ENCODE results near the gene PDLIM4. TPM values are rescaled to one million over a fixed set of nuclear protein-coding genes. Genes with fewer than 3 reads are reported as not detected.

PDLIM4 gene
- total and polyA plus RNA-seq, 2 donors from 2014 or later: 31.6 to 47.0 TPM

DNA sequence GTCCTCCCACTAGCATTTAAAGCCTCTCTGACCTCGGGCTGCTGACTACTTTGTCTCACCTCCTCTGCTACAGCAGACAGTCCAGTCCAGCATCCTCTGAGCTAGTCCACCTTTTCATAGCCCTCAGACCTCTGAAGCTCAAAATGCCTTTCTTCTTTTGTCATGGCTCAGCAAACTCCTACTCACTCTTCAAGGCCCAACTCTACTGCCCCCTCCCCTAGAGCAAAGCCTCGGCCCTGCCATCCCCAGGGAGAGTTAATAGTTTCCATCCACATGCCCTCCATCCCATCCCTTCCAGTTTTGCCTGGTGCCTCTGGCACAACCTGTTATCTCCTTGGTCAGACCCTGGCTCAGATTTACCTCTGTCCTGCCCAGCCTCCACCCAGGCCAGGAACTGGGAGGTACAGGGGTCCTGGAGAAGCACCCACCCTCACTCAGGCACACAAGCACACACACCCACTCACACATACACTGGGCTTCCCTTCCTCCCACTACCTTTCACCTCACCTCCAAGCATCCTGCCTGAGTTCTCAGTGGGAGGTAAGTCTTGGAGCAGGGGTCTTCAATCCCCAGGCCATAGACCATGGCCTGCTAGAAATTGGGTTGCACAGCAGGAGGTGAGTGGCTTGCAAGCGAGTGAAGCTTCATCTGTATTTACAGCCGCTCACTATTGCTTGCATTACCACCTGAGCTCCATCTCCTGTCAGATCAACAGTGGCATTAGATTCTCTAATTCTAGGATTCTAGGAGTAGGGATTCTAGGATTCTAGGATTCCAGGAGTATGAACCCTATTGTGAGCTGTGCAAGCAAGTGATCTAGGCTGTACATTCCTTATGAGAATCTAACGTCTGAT is 18.1 kb downstream of the PDLIM4 start:
- FAIRE-seq (no peak), DNase-seq (peak in 1 of 5 donors; percentile 31)
- no peaks in the 10 kb centered on the region for H3K9me3 ChIP-seq (ENCODE audit: control insufficient read depth in 2 of 3, insufficient read depth in 1 of 3, low read length in 3 of 3)
- peak overlapping the region in 2 of 3 donors; percentile 74 to 77 for H3K4me3 ChIP-seq (ENCODE audit: low read length in 3 of 3)
- H3K27ac ChIP-seq (ENCODE audit: low read depth in 2 of 2, low read length in 2 of 2): peak overlapping the region in 1 of 2 donors; percentile 30
- no peaks in the 10 kb centered on the region for H3K27me3 ChIP-seq (ENCODE audit: control insufficient read depth, insufficient read depth, low read length)
- intact Hi-C loops (cut with DNase I): no loop called here
- H3K4me1 ChIP-seq (ENCODE audit: control insufficient read depth in 2 of 3, insufficient read depth in 2 of 3, low read depth in 1 of 3, low read length in 3 of 3): peaks cover 0 to 24% (median 18%) of the 10 kb centered on the region in 3 donors
- TF ChIP-seq, protein P1, sequence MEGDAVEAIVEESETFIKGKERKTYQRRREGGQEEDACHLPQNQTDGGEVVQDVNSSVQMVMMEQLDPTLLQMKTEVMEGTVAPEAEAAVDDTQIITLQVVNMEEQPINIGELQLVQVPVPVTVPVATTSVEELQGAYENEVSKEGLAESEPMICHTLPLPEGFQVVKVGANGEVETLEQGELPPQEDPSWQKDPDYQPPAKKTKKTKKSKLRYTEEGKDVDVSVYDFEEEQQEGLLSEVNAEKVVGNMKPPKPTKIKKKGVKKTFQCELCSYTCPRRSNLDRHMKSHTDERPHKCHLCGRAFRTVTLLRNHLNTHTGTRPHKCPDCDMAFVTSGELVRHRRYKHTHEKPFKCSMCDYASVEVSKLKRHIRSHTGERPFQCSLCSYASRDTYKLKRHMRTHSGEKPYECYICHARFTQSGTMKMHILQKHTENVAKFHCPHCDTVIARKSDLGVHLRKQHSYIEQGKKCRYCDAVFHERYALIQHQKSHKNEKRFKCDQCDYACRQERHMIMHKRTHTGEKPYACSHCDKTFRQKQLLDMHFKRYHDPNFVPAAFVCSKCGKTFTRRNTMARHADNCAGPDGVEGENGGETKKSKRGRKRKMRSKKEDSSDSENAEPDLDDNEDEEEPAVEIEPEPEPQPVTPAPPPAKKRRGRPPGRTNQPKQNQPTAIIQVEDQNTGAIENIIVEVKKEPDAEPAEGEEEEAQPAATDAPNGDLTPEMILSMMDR (IDR thresholded peaks at IDR 0.05; ENCODE audit: borderline replicate concordance, extremely low read depth, insufficient read depth): no peak
- peaks cover 0 to 2% (median 0%) of the 10 kb centered on the region in 3 donors for H3K36me3 ChIP-seq (ENCODE audit: control insufficient read depth in 2 of 3, insufficient read depth in 3 of 3, low read length in 3 of 3)
- H3K9ac ChIP-seq (ENCODE audit: low read length in 3 of 3): peak overlapping the region in 1 of 3 donors; percentile 24

GRCh38 chr5:132277256-132277655 is 19.8 kb downstream of the PDLIM4 start:
- DNase-seq (peak in 2 of 5 donors; percentile 6 to 9), FAIRE-seq (no peak)
- Histone ChIP-seq H3K9me3 (ENCODE audit: control insufficient read depth in 2 of 3, insufficient read depth in 1 of 3, low read length in 3 of 3) (no peaks in the 10 kb centered on the region), H3K36me3 (ENCODE audit: control insufficient read depth in 2 of 3, insufficient read depth in 3 of 3, low read length in 3 of 3) (peaks cover 0 to under 1% (median 0%) of the 10 kb centered on the region in 3 donors), H3K27me3 (ENCODE audit: control insufficient read depth, insufficient read depth, low read length) (no peaks in the 10 kb centered on the region), H3K9ac (ENCODE audit: low read length in 3 of 3) (peak overlapping the region in 2 of 3 donors; percentile 3 to 63), H3K4me1 (ENCODE audit: control insufficient read depth in 2 of 3, insufficient read depth in 2 of 3, low read depth in 1 of 3, low read length in 3 of 3) (peaks cover 0 to 24% (median 13%) of the 10 kb centered on the region in 3 donors), H3K27ac (ENCODE audit: low read depth in 2 of 2, low read length in 2 of 2) (peak overlapping the region; percentile 48 to 74), H3K4me3 (ENCODE audit: low read length in 3 of 3) (peak overlapping the region; percentile 35 to 77 (median 74))
- TF ChIP-seq, protein P1 (IDR thresholded peaks at IDR 0.05; ENCODE audit: borderline replicate concordance, extremely low read depth, insufficient read depth): no peak
- intact Hi-C loops (cut with DNase I): no loop called here

DNA sequence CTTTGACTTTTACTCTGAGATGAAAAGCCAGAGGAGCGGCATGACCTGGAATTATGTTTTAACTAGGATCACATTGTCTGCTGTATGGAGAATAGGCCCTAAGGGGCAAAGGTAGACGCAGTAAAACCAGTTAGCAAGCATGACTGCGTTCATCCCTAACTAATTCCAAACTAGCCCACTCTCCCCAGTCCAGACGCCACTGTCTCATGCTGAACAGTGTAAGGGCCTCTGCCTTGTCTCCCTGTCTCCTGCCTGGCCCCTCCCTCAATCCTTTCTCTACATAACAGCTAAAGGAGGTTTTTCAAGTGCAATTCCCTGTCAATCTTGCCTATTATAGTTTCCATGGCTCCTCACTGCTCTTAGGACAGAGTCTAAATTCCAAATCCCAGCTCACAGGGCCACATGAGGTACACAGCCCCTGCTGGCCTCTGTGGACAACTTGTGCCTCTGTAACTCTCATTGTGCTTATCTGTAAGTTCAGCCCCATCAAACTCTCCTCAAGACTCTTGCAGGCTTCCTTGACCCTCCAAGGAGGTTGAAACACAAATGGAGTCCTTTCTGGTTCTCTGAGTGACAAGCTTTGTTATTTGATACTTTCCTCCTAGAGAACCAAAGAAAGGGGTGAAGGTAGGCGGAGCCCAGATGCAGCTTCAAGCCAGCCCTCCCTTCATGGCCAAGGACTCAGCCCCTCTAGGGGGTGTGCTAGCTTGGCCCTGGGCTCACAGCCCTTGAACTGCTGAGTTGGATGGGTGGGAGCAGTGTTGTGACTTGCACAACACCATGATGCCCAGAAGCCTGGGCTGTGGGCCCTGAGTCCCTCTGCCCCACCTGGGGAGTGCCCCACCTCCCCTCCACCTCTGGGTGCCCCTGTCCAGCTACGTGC is 20.7 kb downstream of the PDLIM4 start:
- DNase-seq (peak; percentile 48 to 70 (median 63)), FAIRE-seq (no peak)
- H3K4me1 ChIP-seq (ENCODE audit: control insufficient read depth in 2 of 3, insufficient read depth in 2 of 3, low read depth in 1 of 3, low read length in 3 of 3): peaks cover 0 to 21% (median 10%) of the 10 kb centered on the region in 3 donors
- H3K9me3 ChIP-seq (ENCODE audit: control insufficient read depth in 2 of 3, insufficient read depth in 1 of 3, low read length in 3 of 3): no peaks in the 10 kb centered on the region
- H3K27ac ChIP-seq (ENCODE audit: low read depth in 2 of 2, low read length in 2 of 2): peak overlapping the region; percentile 62 to 74
- H3K36me3 ChIP-seq (ENCODE audit: control insufficient read depth in 2 of 3, insufficient read depth in 3 of 3, low read length in 3 of 3): no peaks in the 10 kb centered on the region
- peak overlapping the region in 1 of 3 donors; percentile 14 for H3K9ac ChIP-seq (ENCODE audit: low read length in 3 of 3)
- TF ChIP-seq, protein P1 (IDR thresholded peaks at IDR 0.05; ENCODE audit: borderline replicate concordance, extremely low read depth, insufficient read depth): no peak
- H3K27me3 ChIP-seq (ENCODE audit: control insufficient read depth, insufficient read depth, low read length): no peaks in the 10 kb centered on the region
- intact Hi-C loops (cut with DNase I): no loop called here
- H3K4me3 ChIP-seq (ENCODE audit: low read length in 3 of 3): peak overlapping the region in 1 of 3 donors; percentile 74

All from kidney (tissue), 14 donors.